MCF 10A (cell line): Measurements from ENCODE around the gene PTGFR. TPM values are rescaled to one million over a fixed set of nuclear protein-coding genes. Genes with fewer than 3 reads are reported as not detected.

Experiments
- BruUV-seq: library from RNA; stranded (reverse); fragments of 400-500 nt; replicated peaks from 2 replicates; lab custom pipeline; 2021; lab: Mats Ljungman, UMichigan
- CTCF ChIA-PET: fragments of 300-600 bp; sonication (Branson Sonifier 250); formaldehyde crosslinking; extraction: SDS; loops from one replicate; lab custom pipeline; 2021; ENCODE audit warnings: antibody characterized with exemption, inconsistent platforms; lab: Yijun Ruan, JAX
- POLR2A ChIA-PET: fragments of 300-600, 350-650 bp; sonication (Branson Sonifier 250); formaldehyde crosslinking; extraction: SDS; loops from one replicate; lab custom pipeline; 2020; ENCODE audit warnings: antibody characterized with exemption, inconsistent platforms; lab: Yijun Ruan, JAX
- DNase-seq: peaks from one replicate; pipeline ENCODE4 v3.0.0-alpha.2; 2018; ENCODE audit not compliant: unreplicated experiment
- H3K27ac Mint-ChIP-seq: one replicate; pipeline ENCODE4 v1.8.0; 2022; ENCODE audit warnings: mild to moderate bottlenecking, low read depth, mixed read lengths; ENCODE audit not compliant: unreplicated experiment
- H3K27me3 Mint-ChIP-seq: one replicate; pipeline ENCODE4 v1.8.0; 2022; ENCODE audit warnings: mixed read lengths; ENCODE audit not compliant: insufficient read depth, unreplicated experiment
- H3K36me3 Mint-ChIP-seq: one replicate; pipeline ENCODE4 v1.8.0; 2022; ENCODE audit warnings: mild to moderate bottlenecking, moderate library complexity, mixed read lengths; ENCODE audit not compliant: insufficient read depth, unreplicated experiment
- H3K4me1 Mint-ChIP-seq: one replicate; pipeline ENCODE4 v1.8.0; 2022; ENCODE audit warnings: mixed read lengths; ENCODE audit not compliant: insufficient read depth, unreplicated experiment
- H3K4me3 Mint-ChIP-seq: one replicate; pipeline ENCODE4 v1.8.0; 2022; ENCODE audit warnings: mild to moderate bottlenecking, moderate library complexity, mixed read lengths; ENCODE audit not compliant: unreplicated experiment
- H3K9me3 Mint-ChIP-seq: one replicate; pipeline ENCODE4 v1.8.0; 2022; ENCODE audit warnings: mixed read lengths; ENCODE audit not compliant: unreplicated experiment
- CTCF ChIP-seq: fragments of 200-600 bp; IDR thresholded peaks from one replicate; pipeline ENCODE4 v1.8.0; 2022; ENCODE audit warnings: antibody characterized with exemption, mild to moderate bottlenecking; ENCODE audit not compliant: unreplicated experiment
- intact Hi-C: fragments of 100-400 bp; cut with micrococcal nuclease; formaldehyde crosslinking; loops from 2 replicates; pipeline ENCODE4 v1.14.1; 2022
- total RNA-seq: library from RNA; stranded (reverse); gene quantifications from 2 replicates; pipeline ENCODE4 v1.2.3, GENCODE V29; 2022

Gene PTGFR
- total RNA-seq, 1 experiment from 2014 or later, result 2.5 TPM

- no TSS peak for BruUV-seq
Measured at GRCh38 chr1:78547081-78547480, 56.3 kb downstream of the PTGFR start.

GRCh38 chr1:78549331-78549730 is 58.6 kb downstream of the PTGFR start:
- Mint-ChIP-seq H3K9me3 (peaks cover 16% of the 10 kb centered on the region), H3K27me3 (no peaks in the 10 kb centered on the region), H3K36me3 (no peaks in the 10 kb centered on the region), H3K4me3 (no peak overlapping the region), H3K27ac (no peak overlapping the region), H3K4me1 (no peaks in the 10 kb centered on the region)
- CTCF ChIA-PET, result no interaction called here
- POLR2A ChIA-PET, result no interaction called here
- DNase-seq, result no peak
- BruUV-seq, result no TSS peak
- intact Hi-C loops, result no loop called here
- TF ChIP-seq CTCF, result no peak

More at GRCh38 chr1:78547081-78547480, 56.3 kb downstream of the PTGFR start:
- POLR2A ChIA-PET, result no interaction called here
- Mint-ChIP-seq H3K4me1 (peaks cover 8% of the 10 kb centered on the region), H3K4me3 (no peak overlapping the region), H3K9me3 (peaks cover 24% of the 10 kb centered on the region), H3K27ac (no peak overlapping the region), H3K27me3 (no peaks in the 10 kb centered on the region), H3K36me3 (peaks cover 10% of the 10 kb centered on the region)
- CTCF ChIA-PET, result no interaction called here
- DNase-seq, result no peak
- intact Hi-C loops, result no loop called here
- TF ChIP-seq CTCF, result no peak

GRCh38 chr1:78549891-78550290 is 59.1 kb downstream of the PTGFR start:
- H3K27me3 Mint-ChIP-seq, result no peaks in the 10 kb centered on the region
- CTCF ChIA-PET, result no interaction called here
- TF ChIP-seq CTCF, result no peak

GRCh38 chr1:78553859-78554258 is 63.1 kb downstream of the PTGFR start:
- no peaks in the 10 kb centered on the region for H3K36me3 Mint-ChIP-seq
- intact Hi-C loops, result no loop called here
- no TSS peak for BruUV-seq
- peaks cover 30% of the 10 kb centered on the region for H3K9me3 Mint-ChIP-seq
- no peaks in the 10 kb centered on the region for H3K4me1 Mint-ChIP-seq
- no peak for DNase-seq
- H3K4me3 Mint-ChIP-seq, result no peak overlapping the region
- POLR2A ChIA-PET, result no interaction called here
- H3K27me3 Mint-ChIP-seq, result no peaks in the 10 kb centered on the region
- TF ChIP-seq CTCF, result no peak
- CTCF ChIA-PET, result interaction anchor here (1.0 kb wide), 1 partner anchor 9 kb away, joined by 3 read pairs; no protein-coding TSS in a partner anchor
- no peak overlapping the region for H3K27ac Mint-ChIP-seq

More at GRCh38 chr1:78549891-78550290, 59.1 kb downstream of the PTGFR start:
- POLR2A ChIA-PET, result no interaction called here
- no TSS peak for BruUV-seq
- Mint-ChIP-seq H3K9me3 (peaks cover 16% of the 10 kb centered on the region), H3K4me1 (no peaks in the 10 kb centered on the region), H3K4me3 (no peak overlapping the region), H3K36me3 (no peaks in the 10 kb centered on the region), H3K27ac (no peak overlapping the region)
- no peak for DNase-seq
- intact Hi-C loops, result no loop called here
